Measurements from ENCODE around the gene EYS.

Gene EYS

DNA sequence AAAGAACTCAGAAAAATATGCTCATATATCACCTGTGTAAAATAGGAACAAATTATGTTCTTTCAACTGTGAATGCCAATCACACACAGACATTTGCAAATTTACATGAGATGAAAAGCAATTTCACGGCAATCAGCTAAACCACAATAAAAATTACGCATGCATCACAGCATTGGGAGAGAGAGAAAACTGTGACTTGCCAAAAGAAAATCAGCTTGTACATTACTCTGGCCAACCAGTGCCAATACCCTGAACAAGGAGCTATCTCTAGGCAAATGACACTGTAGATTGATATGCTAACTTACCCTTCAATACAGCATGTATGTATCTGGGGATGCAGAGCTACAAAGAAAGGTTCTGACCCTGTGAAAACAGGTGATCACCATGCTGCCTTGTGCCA, 515.6 kb downstream of the EYS start:
- no peak for DNase-seq

DNA sequence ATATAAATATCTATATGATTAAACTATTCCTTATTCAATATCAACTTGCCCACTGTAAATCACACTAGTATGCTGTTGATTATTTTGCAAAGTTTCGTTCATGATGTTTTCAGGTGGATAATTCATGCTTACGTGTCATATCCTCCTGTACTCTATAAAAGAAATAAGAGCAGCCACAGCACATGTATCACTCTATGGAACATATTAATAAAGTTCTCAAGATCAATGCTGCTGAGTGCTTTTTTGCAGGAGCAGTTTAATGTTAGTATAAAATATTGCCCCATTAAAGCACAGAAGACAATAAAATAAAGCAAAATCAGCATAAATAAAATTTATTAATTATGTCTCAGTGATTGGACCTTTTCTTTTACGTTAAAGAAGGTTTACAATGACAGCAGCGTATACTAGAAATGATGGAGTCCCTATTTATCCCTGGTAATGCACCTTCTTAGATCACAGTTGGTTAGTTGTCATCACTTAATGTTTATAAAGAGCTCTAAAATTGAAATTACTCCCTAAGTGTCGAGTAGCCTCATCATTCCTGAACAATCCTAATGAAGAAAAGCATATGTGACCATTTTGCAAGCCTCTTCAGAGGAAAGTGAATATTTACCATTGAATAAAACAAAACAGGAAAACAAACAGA, 517.7 kb downstream of the EYS start:
- no peak for DNase-seq

DNA sequence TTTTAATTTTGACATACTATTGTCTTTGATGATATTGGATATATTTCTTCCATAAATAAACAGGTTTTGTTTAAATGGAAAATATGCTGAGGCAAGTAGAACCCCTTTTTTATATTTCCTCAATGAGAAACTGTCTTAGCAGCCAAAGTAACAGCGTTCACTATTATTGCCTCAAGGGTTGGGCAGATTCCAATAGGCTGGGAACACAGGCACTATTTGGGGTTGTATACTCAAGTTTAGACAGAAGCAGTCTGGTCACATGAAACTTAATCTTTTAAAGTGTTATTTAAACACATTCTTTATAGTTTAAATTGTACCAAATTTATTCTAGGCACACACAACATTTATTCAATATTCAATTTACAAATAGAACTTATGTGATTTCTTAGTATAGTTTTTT, 520.2 kb downstream of the EYS start:
- DNase-seq, result no peak

DNA sequence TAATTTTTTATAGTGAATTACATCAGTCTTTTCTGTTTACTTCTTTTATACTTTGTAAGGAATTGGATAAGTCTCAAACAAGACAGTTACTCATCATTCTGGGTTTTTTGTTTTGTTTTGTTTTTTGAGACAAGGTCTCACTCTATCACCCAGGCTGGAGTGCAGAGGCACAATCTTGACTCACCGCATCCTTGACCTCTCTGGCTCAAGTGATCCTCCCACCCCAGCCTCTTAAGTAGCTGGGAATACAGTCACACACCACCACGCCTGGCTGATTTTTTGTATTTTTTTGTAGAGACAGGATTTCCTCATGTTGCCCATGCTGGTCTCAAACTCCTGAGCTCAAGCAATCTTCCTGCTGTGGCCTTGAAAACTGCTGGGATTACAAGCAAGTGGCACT, 524.3 kb downstream of the EYS start:
- no peak for DNase-seq

DNA sequence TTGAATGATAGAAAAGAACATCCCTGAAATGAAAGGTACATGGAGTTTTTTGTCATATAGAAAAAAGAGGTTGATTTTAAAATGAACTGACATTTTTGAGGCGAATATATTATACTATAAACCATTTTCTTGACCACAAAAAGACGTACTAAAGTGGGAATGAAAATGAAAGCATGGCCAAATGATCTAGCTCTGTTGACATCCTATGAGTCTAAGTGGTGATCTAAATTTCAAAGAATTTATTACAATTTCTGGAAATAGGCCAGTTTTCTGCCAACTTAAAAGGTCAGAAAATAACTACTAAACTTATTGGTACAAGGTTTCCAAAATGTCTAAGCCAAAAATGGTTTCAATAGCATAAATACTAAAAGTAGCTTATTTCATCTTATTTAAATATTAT, 536.8 kb downstream of the EYS start:
- no peak for DNase-seq

DNA sequence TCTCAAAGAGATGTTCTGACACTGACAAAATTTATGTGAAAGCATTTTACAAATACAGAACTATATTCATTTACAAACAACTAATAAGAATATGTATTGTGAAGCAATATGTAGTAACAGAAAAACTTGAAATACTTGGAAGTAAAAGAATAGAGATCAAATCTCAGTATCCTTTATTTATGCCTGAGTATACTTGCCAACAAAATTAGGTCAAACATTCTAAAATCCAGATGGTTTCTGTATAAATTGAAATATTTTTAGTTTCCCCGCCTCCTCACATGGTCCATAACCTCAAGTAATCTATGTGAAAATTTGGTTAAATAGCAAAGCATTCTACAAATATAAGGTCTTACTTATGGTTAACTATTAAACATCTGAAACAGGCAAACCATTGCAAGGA, 545.4 kb downstream of the EYS start:
- DNase-seq, result no peak

DNA sequence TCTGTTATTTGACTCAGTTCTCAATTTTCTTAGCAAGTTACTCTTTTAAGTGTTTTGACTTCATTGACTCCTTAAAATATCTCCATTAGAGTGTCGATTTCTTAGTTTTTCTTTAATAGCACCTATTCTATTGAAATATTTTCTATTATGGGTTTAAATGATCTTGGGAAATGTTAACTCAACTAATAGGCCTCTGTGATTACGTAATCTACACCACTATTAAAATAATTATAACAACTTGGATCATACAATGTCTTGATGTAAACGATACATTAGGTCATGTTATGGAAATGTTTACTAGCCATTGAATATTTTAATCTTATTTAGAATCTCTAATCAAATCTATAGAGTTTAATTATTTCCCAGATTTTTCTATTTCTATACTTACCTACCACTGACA, 550.0 kb downstream of the EYS start:
- no peak for DNase-seq

DNA sequence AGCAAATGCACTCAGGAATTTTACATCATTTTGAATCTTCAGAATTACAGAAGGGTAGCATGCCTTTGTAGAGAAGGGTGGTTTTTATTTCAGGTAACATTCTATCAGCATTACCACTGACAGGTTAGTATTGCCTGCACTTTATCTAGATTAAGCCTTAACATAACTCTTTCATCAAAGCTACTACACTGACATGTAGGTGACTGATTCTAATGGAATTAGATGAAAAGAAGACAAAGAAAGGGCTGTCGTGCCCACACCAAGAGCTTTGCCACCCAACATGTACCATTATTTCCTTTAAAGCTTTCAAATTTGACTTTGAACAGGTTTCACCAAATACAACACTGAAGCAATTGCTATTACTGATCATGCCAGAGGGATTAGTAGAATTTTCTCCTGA, 551.9 kb downstream of the EYS start:
- DNase-seq, result no peak

DNA sequence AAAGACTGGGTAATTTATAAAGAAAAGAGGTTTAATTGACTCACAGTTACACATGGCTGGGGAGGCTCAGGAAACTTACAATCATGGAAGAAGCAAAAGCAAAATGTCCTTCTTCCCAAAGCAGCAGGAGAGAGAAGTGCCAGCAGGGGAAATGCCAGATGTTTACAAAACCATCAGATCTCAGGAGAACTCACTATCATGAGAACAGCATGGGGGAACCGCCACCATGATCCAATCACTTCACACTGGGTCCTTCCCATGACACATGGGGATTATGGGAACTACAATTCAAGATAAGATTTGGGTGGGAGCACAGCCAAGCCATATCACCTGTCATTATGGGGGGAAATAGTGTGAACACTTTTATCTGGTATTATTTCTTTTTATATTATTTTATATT, 557.2 kb downstream of the EYS start:
- no peak for DNase-seq

DNA sequence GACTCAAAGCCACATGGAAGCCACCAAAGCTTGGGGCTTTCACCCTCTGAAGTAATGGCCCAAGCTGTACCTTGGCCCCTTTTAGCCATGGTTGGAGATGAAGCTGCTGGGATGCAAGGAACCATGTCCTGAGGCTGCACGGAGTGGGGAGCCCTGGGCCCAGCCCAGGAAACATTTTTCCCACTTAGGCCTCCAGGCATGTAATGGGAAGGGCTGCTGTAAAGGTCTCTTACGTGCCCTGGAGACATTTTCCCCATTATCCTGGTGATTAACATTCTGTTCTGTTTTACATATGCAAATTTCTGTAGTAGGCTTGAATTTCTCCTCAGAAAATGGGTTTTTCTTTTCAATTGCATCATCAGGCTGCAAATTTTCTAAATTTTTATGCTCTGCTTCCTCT, 558.2 kb downstream of the EYS start:
- no peak for DNase-seq

DNA sequence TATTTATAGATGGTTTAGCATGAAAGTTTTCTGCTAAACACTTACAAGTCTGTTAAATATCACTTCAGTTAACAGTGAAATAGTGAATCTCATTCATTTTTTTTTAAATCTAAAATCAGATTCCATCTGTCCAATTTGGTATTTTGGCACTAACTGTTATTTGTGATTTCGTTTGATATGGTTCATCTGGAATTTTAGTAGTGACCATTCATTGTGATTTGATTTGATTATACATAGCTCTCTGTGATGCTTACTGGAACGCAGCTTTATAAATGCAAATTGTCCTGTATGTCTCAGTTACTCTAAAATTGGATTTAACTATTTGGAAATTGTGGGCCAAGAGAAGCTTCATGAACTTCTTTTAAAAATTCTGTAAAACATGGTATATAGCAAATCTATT, 571.5 kb downstream of the EYS start:
- DNase-seq, result no peak

DNA sequence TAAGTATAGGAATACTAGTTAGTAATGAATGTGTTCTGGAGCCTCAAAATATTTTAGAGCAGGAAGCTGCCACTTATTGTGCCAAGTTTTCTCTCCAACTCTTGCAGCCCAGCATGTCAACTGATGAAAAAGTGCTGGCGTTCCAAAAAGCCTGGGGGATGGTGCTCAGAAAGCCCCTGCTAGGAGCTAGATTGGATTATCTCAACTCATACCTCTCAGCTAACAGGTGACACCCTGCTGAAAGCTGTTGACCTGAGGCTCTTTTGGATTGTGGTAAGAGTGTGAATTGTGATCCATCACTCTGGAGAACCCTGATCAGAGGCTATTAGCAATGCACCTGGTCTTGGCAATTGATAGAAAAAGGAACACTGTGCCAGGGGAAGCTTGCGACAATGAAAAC, 580.4 kb downstream of the EYS start:
- DNase-seq, result no peak

DNA sequence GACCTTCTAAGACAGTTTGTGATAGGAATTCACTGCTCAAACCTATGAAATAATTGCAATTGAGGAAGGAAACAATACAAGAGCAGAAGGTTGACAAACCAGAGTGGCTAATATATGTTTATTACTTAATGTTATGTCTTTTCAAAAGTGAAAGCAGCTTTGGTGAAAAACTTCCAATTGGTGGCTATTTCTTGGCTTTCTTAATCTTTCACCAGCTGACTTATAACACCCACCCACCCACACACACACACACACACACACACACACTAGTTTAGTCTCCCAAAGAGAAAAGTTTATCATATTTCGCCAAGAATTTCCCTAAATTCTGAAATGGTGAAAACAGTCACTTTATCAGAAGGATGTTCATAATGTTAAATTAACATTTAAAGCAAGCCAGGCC, 583.5 kb downstream of the EYS start:
- DNase-seq, result no peak

DNA sequence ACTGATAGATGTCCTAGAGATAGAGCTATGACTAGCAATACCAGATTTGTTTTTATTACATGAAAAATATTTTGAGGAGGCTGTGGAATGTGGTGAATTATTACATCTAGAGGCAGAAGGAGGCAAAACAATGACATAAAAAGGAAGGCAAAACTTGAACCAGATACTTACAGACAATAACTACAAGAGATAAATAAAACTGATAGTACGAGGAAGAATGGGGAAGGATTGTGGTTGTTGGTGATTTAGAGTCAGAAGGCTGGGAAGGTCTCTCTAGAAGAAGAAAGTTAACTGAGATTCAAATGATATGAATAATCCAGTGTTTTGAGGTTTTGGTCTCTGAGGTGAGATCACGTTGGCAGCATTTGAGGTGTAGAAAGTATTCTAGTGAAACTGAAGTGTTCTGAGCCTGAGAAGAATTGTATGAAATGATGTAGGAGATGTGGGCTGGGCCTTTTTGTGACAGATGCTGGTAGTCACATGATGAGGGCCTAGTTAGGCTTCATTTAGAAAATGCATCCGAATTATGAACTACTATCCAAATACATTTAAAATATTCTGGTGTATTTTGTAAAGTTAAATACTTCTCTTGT, 589.1 kb downstream of the EYS start:
- DNase-seq, result no peak

DNA sequence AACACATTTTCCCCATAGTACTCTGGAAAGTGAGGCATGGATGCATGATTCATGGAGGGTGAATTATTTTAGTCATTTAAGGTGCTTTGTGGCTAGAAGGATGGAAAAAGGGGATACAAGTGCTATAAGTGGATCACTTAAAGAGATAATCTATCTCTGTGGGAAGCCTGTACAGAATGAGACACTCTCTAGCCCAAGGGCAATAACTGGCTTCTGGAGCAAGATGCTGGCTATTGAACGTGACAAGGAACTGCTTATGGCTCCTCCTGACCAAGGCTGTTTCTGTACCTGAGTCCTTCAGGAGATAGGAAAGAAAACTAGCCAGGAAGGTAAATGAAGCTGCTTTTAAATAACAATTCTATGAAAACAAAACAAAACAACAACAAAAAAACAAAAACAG, 590.7 kb downstream of the EYS start:
- DNase-seq, result no peak

DNA sequence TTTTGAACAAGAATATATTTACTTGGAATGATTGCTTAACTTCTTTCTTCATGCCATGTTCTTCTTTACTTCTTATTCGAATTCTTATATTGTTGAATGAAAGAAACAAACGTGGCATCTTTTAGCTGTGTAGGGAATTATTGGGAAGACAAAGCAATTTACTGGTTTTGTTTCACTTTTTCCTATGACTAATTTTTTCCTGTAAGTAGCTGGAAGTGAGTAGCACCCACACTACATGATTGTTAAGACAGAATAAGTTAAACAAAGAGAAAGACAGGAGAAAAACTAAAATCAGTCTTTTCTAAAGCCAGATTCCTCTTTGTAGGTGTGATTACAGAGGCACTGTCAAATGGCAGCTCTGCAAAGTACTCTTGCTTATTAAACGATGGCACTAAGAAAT, 593.4 kb downstream of the EYS start:
- no peak for DNase-seq

DNA sequence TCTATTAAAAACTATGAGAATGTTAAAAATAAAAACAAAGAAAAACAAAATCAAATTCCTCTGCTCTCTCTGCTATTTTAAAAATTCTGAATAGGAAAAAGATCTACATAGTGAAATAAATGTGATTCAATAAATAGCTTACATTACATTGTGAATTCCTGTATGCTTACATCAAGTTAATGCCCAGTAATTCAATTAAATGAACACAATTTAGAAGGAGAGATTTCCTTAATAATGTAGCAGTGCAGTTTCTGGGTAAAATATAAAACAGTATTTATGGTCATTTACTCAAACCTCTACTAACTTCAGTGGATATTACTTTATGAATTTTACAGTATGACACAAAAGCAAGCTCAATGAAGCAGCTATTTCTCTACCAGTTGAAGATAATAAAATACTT, 594.6 kb downstream of the EYS start:
- DNase-seq, result no peak

DNA sequence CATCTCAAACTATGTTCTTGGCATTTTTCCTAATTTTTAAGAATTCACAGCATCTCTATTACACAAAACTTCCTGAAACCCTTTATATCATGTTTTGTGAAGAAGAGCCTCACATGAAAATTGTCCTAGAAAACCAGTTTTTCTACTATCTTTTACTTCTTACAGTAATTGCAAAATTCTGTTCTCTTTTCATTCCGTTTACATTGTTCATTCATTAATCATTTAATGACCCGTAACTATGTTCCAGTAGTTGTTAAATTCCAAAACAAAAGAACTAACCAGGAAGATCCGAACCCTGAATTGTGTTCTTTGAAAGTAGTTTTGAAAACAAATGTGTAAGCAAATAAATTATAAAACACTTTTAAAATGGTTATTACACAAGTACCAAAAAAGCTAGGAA, 597.0 kb downstream of the EYS start:
- no peak for DNase-seq

DNA sequence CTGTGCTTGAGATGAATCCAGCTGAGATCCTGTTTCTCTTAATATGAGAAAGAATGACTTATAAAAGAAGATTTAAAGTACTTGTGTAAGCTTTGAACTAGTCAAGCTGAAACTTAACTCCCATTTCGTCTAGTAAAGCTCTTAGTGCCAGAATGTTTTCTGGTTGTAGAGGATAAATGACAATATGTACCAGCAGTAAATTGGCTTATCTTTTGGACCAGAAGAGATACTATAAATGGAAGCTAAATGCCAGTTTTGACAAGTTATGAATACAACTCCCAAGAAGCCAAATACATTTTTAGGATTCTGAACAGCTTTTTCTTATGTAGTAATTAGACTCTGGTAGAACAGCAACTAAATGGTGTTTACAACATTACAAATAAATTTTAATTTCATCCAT, 608.7 kb downstream of the EYS start:
- DNase-seq, result no peak

DNA sequence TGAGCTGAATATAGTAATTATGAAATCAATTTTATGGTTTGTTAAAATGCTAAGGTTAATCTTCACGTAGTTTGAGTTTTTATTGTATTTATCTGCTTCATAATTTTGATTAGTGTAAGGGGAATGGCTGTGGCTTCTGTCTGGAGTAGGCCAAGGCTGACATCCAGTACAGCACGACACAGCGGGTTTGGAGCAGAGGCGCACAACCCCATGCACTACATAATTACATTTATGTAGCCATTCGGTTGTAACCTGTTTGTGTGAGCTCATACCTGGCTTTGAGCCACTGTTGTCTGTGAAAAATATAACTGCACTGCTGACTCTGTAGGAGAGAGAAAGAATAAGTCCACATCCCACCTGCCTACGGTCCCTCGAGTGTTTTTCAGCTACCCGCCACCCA, 615.5 kb downstream of the EYS start:
- DNase-seq, result no peak

DNA sequence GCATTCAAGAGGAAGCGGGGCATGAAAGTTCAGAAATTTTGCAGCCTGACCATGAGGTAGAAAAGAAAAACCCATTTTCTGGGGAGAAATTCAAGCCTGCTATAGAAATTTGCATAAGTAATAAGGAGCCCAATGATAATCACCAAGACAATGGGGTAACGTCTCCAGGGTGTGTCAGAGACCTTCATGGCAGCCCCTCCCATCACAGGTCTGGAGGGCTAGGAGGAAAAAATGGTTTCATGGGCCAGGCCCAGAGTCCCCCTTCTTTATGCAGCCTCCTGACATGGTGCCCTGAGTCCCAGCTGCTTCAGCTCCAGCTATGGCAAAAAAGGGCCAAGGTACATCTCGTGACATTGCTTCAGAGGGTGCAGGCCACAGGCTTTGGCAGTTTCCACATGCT, 618.5 kb downstream of the EYS start:
- no peak for DNase-seq

DNA sequence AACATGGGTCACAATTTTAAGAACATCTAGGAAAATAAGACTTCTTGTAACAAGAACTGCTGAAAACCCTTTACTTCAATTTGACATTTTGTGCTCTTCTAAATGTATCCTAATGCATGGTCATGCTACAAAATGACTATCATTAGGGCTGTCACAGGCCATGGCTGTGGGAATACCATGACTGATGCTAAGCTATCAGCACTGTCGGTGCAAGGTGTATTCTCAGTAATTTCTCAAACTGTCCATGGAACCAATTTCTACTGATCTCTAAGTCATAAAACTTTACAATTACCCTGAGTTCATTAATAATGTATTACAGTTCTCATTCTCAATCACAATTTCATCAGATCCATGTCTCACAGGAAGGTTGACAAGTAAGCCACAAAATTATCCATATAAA, 625.3 kb downstream of the EYS start:
- DNase-seq, result no peak

DNA sequence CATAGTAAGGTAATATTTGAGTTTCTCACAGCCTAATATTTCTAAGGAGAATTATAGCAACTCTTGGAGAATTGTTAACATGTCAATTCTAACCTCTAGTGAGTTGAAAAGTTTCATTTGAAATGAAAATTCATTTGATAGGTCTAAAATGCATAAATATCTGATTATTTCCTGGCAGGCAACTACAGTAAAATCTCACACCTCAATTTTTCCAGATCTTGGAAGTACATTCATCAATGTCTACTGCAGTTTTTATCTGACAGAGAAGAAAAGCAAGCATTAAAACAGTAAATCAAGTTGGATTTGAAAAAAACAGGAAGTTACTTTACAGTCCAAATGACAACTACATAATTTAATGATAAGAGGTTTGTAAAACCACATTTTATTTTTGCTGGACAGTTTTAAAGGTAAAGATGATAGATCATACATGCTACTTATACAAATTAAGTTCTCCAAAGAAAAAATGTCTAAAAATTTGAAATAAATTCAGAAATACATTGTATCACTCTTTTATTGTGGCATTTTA, 631.3 kb downstream of the EYS start:
- DNase-seq, result no peak

DNA sequence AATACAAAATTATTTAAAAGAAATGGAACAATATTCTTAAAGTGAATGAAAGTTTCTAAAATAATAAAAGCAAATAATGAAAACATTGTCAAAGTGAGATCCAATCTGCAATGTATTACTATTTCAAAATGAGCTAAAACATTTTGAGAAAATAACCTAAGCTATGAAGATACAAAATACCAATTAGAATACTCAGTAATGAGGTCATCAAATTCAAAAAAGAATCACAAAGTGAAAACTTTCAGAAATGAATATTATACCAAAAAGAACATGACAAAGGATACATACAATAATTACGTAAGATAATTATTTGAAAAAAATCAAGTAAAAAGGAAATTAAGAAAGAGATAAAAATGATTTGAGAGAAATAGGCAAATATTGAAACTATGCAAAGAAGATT, 634.5 kb downstream of the EYS start:
- no peak for DNase-seq

DNA sequence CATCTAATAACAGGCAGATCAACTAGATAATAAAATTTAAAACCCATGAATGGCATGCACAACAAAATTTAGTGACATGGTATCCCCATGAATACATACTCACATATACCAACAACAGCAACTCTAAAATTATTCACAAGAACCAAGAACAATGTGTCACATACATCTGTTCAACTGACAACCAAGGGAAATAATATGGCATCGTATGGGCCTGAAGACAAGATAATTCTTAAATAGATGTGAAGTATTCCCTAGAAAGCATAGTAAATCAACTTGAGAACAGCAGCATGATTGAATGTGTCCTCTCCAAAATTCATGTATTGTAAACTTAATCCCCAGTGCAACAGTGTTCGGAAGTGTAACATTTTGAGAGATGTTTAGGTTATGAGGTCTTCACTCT, 635.5 kb downstream of the EYS start:
- no peak for DNase-seq
